ENCODE data around the gene TSPAN31.

Gene TSPAN31

GRCh38 chr12:57783466-57783801 lies 38.6 kb downstream of the TSPAN31 start:
- H3K27ac ChIP-seq = no peak overlapping the region
- TF ChIP-seq CTCF (IDR thresholded peaks at IDR 0.05) = no peak
- DNase-seq (ENCODE audit: low spot score) = no peak
- H3K4me3 ChIP-seq = peak overlapping the region; percentile 79

DNA sequence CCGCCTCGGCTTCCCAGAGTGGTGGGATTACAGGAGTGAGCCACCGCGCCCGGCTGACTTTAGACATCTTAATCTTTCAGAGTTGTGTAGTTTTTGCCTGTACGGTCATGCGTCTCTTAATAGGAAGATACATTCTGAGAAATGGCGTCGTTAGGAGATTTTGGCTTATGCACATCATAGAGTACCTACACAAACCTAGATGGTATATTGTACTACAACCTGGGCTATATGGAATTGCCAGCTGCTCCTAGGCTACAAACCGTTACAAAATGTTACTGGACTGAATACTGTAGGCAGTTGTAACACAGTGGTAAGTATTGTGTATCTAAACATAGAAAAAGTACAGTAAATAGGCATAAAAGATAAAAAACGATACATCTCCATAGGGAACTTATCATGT lies 39.0 kb downstream of the TSPAN31 start:
- no peak for DNase-seq (ENCODE audit: low spot score)
- Histone ChIP-seq H3K4me3 (peak overlapping the region; percentile 79), H3K27ac (no peak overlapping the region)
- TF ChIP-seq CTCF (IDR thresholded peaks at IDR 0.05) = no peak

DNA sequence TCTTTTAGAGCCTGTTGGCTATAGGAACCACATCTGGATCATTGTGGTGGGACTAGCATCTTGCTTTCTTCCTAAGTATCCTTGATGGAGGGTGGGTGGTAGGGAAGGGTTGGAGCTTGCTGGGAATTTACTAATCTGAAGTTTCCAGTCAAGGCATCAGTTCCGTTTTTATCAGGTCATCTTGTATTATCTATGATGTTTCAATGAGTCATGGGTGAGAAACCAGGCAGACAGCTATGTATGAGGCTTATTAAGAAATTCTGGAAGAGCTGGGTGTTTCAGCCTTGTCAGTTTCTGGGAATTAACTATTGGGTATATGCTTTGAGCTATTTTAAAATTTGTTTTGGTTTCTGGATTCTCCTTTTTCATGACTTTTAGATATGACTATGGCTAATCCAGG lies 49.1 kb downstream of the TSPAN31 start:
- no peak for TF ChIP-seq CTCF (IDR thresholded peaks at IDR 0.05)
- DNase-seq (ENCODE audit: low spot score) = no peak
- H3K4me3 ChIP-seq = no peak overlapping the region
- H3K27ac ChIP-seq = no peak overlapping the region

GRCh38 chr12:57795354-57795753 lies 50.5 kb downstream of the TSPAN31 start:
- H3K4me3 ChIP-seq = no peak overlapping the region
- no peak for TF ChIP-seq CTCF (IDR thresholded peaks at IDR 0.05)
- H3K27ac ChIP-seq = no peak overlapping the region
- DNase-seq (ENCODE audit: low spot score) = no peak

GRCh38 chr12:57796996-57797395 lies 52.2 kb downstream of the TSPAN31 start:
- Histone ChIP-seq H3K4me3 (no peak overlapping the region), H3K27ac (no peak overlapping the region)
- TF ChIP-seq CTCF (IDR thresholded peaks at IDR 0.05) = no peak
- no peak for DNase-seq (ENCODE audit: low spot score)

DNA sequence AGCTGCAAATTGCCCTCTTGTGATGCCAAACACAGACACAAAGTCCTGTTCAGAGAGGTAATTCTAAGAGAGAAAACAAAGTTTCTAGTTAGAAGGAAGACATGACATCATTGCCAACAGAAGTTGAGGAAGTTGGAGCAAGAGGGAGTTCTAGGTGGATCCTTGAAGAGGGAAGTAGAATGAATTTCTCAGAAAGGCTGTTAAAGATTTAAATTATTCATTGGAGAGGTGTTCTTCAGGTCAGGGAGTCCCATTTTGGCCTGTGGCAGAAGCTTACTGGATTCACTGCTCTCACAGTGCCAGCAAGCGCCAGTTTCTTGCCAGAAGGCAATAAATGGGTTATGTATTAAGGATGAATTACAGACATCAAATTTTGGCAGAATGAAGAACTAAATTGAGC lies 53.1 kb downstream of the TSPAN31 start:
- Histone ChIP-seq H3K4me3 (no peak overlapping the region), H3K27ac (no peak overlapping the region)
- TF ChIP-seq CTCF (IDR thresholded peaks at IDR 0.05) = no peak
- DNase-seq (ENCODE audit: low spot score) = no peak

All from coronary artery (tissue), 2 donors.